ENCODE results near the gene PYCARD.
A peak's percentile ranks its signal among the peaks of the same experiment; 100 is the strongest.

The PYCARD gene

GRCh38 chr16:31228206-31228605 is 25.6 kb upstream of the PYCARD start:
- no peak overlapping the region for H3K27ac ChIP-seq (ENCODE audit: low read length)
- no peaks in the 10 kb centered on the region for H3K27me3 ChIP-seq (ENCODE audit: control insufficient read depth in 1 of 2, insufficient read depth in 2 of 2, low read length in 2 of 2)
- H3K9me3 ChIP-seq (ENCODE audit: control insufficient read depth in 2 of 2, low read length in 2 of 2): no peaks in the 10 kb centered on the region
- no peak overlapping the region for H3K9ac ChIP-seq (ENCODE audit: low read length in 2 of 2)
- H3K4me3 ChIP-seq (ENCODE audit: low read length in 2 of 2): no peak overlapping the region
- no peaks in the 10 kb centered on the region for H3K36me3 ChIP-seq (ENCODE audit: control insufficient read depth in 2 of 2, insufficient read depth in 2 of 2, low read length in 2 of 2)
- H3K4me1 ChIP-seq (ENCODE audit: control insufficient read depth, insufficient read depth, low read length): peaks cover 3% of the 10 kb centered on the region

- Histone ChIP-seq H3K4me3 (ENCODE audit: low read length in 2 of 2) (no peak overlapping the region), H3K27ac (ENCODE audit: low read length) (no peak overlapping the region), H3K4me1 (ENCODE audit: control insufficient read depth, insufficient read depth, low read length) (peaks cover 3% of the 10 kb centered on the region), H3K9ac (ENCODE audit: low read length in 2 of 2) (no peak overlapping the region), H3K36me3 (ENCODE audit: control insufficient read depth in 2 of 2, insufficient read depth in 2 of 2, low read length in 2 of 2) (no peaks in the 10 kb centered on the region), H3K9me3 (ENCODE audit: control insufficient read depth in 2 of 2, low read length in 2 of 2) (no peaks in the 10 kb centered on the region), H3K27me3 (ENCODE audit: control insufficient read depth in 1 of 2, insufficient read depth in 2 of 2, low read length in 2 of 2) (peaks cover 0 to 10% of the 10 kb centered on the region in 2 donors)
Observed at GRCh38 chr16:31225193-31225592, 22.6 kb upstream of the PYCARD start.

- no peaks in the 10 kb centered on the region for H3K36me3 ChIP-seq (ENCODE audit: control insufficient read depth in 2 of 2, insufficient read depth in 2 of 2, low read length in 2 of 2)
- H3K4me3 ChIP-seq (ENCODE audit: low read length in 2 of 2): no peak overlapping the region
- H3K27ac ChIP-seq (ENCODE audit: low read length): no peak overlapping the region
- H3K9ac ChIP-seq (ENCODE audit: low read length in 2 of 2): no peak overlapping the region
- H3K9me3 ChIP-seq (ENCODE audit: control insufficient read depth in 2 of 2, low read length in 2 of 2): no peaks in the 10 kb centered on the region
- peaks cover 2% of the 10 kb centered on the region for H3K4me1 ChIP-seq (ENCODE audit: control insufficient read depth, insufficient read depth, low read length)
- peaks cover 0 to 12% of the 10 kb centered on the region in 2 donors for H3K27me3 ChIP-seq (ENCODE audit: control insufficient read depth in 1 of 2, insufficient read depth in 2 of 2, low read length in 2 of 2)
Observed at GRCh38 chr16:31224092-31224955, 21.8 kb upstream of the PYCARD start.

- Histone ChIP-seq H3K27ac (ENCODE audit: low read length) (no peak overlapping the region), H3K9ac (ENCODE audit: low read length in 2 of 2) (no peak overlapping the region), H3K4me3 (ENCODE audit: low read length in 2 of 2) (no peak overlapping the region), H3K27me3 (ENCODE audit: control insufficient read depth in 1 of 2, insufficient read depth in 2 of 2, low read length in 2 of 2) (peaks cover 12 to 20% of the 10 kb centered on the region in 2 donors), H3K9me3 (ENCODE audit: control insufficient read depth in 2 of 2, low read length in 2 of 2) (no peaks in the 10 kb centered on the region), H3K4me1 (ENCODE audit: control insufficient read depth, insufficient read depth, low read length) (no peaks in the 10 kb centered on the region), H3K36me3 (ENCODE audit: control insufficient read depth in 2 of 2, insufficient read depth in 2 of 2, low read length in 2 of 2) (no peaks in the 10 kb centered on the region)
Observed at GRCh38 chr16:31223044-31223443, 20.5 kb upstream of the PYCARD start.

DNA sequence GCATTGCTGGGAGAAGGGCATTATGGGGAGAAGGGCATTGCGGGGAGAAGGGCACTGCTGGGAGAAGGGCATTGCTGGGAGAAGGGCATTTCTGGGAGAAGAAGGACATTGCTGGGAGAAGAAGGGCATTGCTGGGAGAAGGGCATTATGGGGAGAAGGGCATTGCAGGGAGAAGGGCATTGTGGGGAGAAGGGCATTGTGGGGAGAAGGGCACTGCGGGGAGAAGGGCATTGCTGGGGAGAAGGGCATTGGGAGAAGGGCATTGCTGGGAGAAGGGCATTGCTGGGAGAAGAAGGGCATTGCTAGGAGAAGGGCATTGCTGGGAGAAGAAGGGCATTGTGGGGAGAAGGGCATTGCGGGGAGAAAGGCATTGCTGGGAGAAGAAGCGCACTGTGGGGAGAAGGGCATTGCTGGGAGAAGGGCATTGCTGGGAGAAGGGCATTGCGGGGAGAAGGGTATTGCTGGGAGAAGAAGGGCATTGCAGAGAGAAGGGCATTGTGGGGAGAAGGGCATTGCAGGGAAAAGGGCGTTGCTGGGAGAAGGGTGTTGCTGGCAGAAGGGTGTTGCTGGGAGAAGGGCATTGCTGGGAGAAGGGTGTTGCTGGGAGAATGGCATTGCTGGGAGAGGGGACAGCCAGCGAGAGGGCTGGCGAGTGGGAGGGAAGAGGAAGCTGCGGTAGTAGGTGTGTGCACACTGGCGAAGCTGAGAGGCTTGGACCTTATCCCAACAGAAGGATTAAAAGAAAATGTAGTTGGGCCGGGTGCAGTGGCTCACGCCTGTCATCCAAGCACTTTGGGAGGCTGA is 19.0 kb upstream of the PYCARD start:
- H3K9me3 ChIP-seq (ENCODE audit: control insufficient read depth in 2 of 2, low read length in 2 of 2): no peaks in the 10 kb centered on the region
- peaks cover 7% of the 10 kb centered on the region for H3K4me1 ChIP-seq (ENCODE audit: control insufficient read depth, insufficient read depth, low read length)
- no peak overlapping the region for H3K9ac ChIP-seq (ENCODE audit: low read length in 2 of 2)
- peaks cover 26 to 31% of the 10 kb centered on the region in 2 donors for H3K27me3 ChIP-seq (ENCODE audit: control insufficient read depth in 1 of 2, insufficient read depth in 2 of 2, low read length in 2 of 2)
- no peaks in the 10 kb centered on the region for H3K36me3 ChIP-seq (ENCODE audit: control insufficient read depth in 2 of 2, insufficient read depth in 2 of 2, low read length in 2 of 2)
- H3K4me3 ChIP-seq (ENCODE audit: low read length in 2 of 2): no peak overlapping the region
- H3K27ac ChIP-seq (ENCODE audit: low read length): no peak overlapping the region

DNA sequence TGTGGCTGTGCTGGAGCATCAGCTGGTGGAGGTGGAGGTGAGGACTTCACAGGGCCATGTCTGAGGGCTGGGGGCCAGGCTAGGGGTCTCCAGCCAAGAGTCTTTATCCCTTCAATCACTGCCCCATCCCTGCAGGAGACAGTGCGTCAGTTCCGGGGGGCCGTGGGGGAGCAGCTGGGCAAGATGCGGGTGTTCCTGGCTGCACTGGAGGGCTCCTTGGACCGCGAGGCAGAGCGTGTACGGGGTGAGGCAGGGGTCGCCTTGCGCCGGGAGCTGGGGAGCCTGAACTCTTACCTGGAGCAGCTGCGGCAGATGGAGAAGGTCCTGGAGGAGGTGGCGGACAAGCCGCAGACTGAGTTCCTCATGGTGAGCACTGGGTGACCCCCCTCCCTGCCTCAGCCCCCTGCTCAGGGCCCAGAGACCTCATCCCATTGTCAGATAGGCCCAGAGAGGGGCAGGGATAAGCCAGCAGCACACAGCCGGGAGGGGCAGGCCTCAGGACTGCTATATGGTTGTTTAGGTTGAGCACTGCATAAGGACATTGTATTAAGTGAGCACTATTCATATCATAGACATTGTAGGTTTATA is 16.7 kb upstream of the PYCARD start:
- H3K4me3 ChIP-seq (ENCODE audit: low read length in 2 of 2): no peak overlapping the region
- H3K27ac ChIP-seq (ENCODE audit: low read length): no peak overlapping the region
- no peaks in the 10 kb centered on the region for H3K9me3 ChIP-seq (ENCODE audit: control insufficient read depth in 2 of 2, low read length in 2 of 2)
- H3K36me3 ChIP-seq (ENCODE audit: control insufficient read depth in 2 of 2, insufficient read depth in 2 of 2, low read length in 2 of 2): no peaks in the 10 kb centered on the region
- peaks cover 28% of the 10 kb centered on the region for H3K4me1 ChIP-seq (ENCODE audit: control insufficient read depth, insufficient read depth, low read length)
- no peak overlapping the region for H3K9ac ChIP-seq (ENCODE audit: low read length in 2 of 2)
- peaks cover 42 to 46% of the 10 kb centered on the region in 2 donors for H3K27me3 ChIP-seq (ENCODE audit: control insufficient read depth in 1 of 2, insufficient read depth in 2 of 2, low read length in 2 of 2)

GRCh38 chr16:31217136-31217530 is 14.6 kb upstream of the PYCARD start:
- Histone ChIP-seq H3K9me3 (ENCODE audit: control insufficient read depth in 2 of 2, low read length in 2 of 2) (no peaks in the 10 kb centered on the region), H3K4me3 (ENCODE audit: low read length in 2 of 2) (peak overlapping the region in 1 of 2 donors; percentile 55), H3K27me3 (ENCODE audit: control insufficient read depth in 1 of 2, insufficient read depth in 2 of 2, low read length in 2 of 2) (peaks cover 44 to 46% of the 10 kb centered on the region in 2 donors), H3K9ac (ENCODE audit: low read length in 2 of 2) (no peak overlapping the region), H3K36me3 (ENCODE audit: control insufficient read depth in 2 of 2, insufficient read depth in 2 of 2, low read length in 2 of 2) (no peaks in the 10 kb centered on the region), H3K4me1 (ENCODE audit: control insufficient read depth, insufficient read depth, low read length) (peaks cover 28% of the 10 kb centered on the region), H3K27ac (ENCODE audit: low read length) (no peak overlapping the region)

DNA sequence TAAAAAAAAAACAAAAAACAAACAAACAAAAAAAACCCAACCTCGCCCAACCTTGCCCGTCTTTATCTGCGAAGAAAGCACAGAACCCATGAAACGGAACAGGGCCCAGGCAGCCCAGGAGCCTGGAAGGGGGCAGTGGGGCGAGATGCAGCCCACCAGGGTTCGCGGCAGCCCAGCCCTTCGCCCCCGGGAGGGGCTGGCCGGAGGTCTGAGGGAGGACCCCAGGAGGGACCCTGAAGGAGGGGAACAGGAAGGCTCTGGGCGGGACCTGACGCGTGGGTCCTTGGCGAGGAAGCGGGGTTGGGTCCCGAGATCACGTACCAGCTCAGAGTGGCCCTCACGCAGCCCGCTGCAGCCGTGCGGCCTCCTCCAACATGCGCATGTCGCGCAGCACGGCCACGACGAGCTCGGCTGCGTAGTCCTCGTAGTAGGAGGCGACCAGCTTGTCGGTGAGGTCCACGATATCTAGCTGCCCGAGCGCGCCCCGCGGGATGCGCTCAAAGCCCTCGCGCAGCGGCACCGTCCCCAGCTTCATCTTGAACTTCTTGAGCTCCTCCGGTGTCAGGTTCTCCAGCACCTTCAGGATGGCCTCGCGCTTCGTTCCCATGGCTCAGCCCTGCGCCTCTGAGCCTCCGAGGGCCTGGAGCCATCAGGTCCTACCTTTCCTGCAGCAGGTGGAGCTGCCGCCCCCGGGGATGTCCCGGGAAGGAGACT is 14.0 kb upstream of the PYCARD start, which contains the start of gene PYDC1:
PYDC1 (minus strand) TSS at position 714 of the 714 bp plus-strand sequence; CDS start at position 607, 107 bp downstream.
- peak within 1 kb of the TSS; percentile 58 to 67 for H3K4me3 ChIP-seq (ENCODE audit: low read length in 2 of 2)
- no peaks in the 10 kb centered on the region for H3K36me3 ChIP-seq (ENCODE audit: control insufficient read depth in 2 of 2, insufficient read depth in 2 of 2, low read length in 2 of 2)
- peaks cover 28% of the 10 kb centered on the region for H3K4me1 ChIP-seq (ENCODE audit: control insufficient read depth, insufficient read depth, low read length)
- no peak within 1 kb of the TSS for H3K27ac ChIP-seq (ENCODE audit: low read length)
- H3K9me3 ChIP-seq (ENCODE audit: control insufficient read depth in 2 of 2, low read length in 2 of 2): no peaks in the 10 kb centered on the region
- H3K9ac ChIP-seq (ENCODE audit: low read length in 2 of 2): peak within 1 kb of the TSS in 1 of 2 donors; percentile 22
- H3K27me3 ChIP-seq (ENCODE audit: control insufficient read depth in 1 of 2, insufficient read depth in 2 of 2, low read length in 2 of 2): peaks cover 41 to 46% of the 10 kb centered on the region in 2 donors

GRCh38 chr16:31215287-31216162 is 13.0 kb upstream of the PYCARD start:
- no peak overlapping the region for H3K9ac ChIP-seq (ENCODE audit: low read length in 2 of 2)
- H3K4me1 ChIP-seq (ENCODE audit: control insufficient read depth, insufficient read depth, low read length): peaks cover 28% of the 10 kb centered on the region
- H3K9me3 ChIP-seq (ENCODE audit: control insufficient read depth in 2 of 2, low read length in 2 of 2): no peaks in the 10 kb centered on the region
- H3K27ac ChIP-seq (ENCODE audit: low read length): no peak overlapping the region
- peak overlapping the region; percentile 58 to 67 for H3K4me3 ChIP-seq (ENCODE audit: low read length in 2 of 2)
- H3K36me3 ChIP-seq (ENCODE audit: control insufficient read depth in 2 of 2, insufficient read depth in 2 of 2, low read length in 2 of 2): no peaks in the 10 kb centered on the region
- H3K27me3 ChIP-seq (ENCODE audit: control insufficient read depth in 1 of 2, insufficient read depth in 2 of 2, low read length in 2 of 2): peaks cover 34 to 46% of the 10 kb centered on the region in 2 donors
